OCI-LY1 (cell line): Measurements from ENCODE around the gene FAM174A.

Experiments
- EZH2 ChIP-seq: fragments of 200-600 bp; sonication (generic), shearing (Covaris generic); IDR thresholded peaks from 2 replicates; pipeline ENCODE4 v1.8.0; 2017; ENCODE audit warnings: borderline replicate concordance, mixed run types, mild to moderate bottlenecking, antibody characterized with exemption, low read length, moderate library complexity, mixed read lengths
- TF ChIP-seq, protein P1 (sequence below): fragments of 200-600 bp; sonication (generic), shearing (Covaris generic); IDR thresholded peaks from 2 replicates; pipeline ENCODE4 v1.5.1; 2017; ENCODE audit warnings: mild to moderate bottlenecking, antibody characterized with exemption, low read length, moderate library complexity, mixed read lengths

GRCh38 chr5:100542086-100542485, 6.9 kb downstream of the FAM174A start:
- TF ChIP-seq, protein P1, sequence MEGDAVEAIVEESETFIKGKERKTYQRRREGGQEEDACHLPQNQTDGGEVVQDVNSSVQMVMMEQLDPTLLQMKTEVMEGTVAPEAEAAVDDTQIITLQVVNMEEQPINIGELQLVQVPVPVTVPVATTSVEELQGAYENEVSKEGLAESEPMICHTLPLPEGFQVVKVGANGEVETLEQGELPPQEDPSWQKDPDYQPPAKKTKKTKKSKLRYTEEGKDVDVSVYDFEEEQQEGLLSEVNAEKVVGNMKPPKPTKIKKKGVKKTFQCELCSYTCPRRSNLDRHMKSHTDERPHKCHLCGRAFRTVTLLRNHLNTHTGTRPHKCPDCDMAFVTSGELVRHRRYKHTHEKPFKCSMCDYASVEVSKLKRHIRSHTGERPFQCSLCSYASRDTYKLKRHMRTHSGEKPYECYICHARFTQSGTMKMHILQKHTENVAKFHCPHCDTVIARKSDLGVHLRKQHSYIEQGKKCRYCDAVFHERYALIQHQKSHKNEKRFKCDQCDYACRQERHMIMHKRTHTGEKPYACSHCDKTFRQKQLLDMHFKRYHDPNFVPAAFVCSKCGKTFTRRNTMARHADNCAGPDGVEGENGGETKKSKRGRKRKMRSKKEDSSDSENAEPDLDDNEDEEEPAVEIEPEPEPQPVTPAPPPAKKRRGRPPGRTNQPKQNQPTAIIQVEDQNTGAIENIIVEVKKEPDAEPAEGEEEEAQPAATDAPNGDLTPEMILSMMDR: no peak
- TF ChIP-seq EZH2: no peak
